ENCODE results near the gene PRRC2B. TPM values are rescaled to one million over a fixed set of nuclear protein-coding genes. Genes with fewer than 3 reads are reported as not detected.

PRRC2B gene
- total and polyA plus RNA-seq, 2 experiments from 2014 or later = 30.9 to 53.7 TPM

DNA sequence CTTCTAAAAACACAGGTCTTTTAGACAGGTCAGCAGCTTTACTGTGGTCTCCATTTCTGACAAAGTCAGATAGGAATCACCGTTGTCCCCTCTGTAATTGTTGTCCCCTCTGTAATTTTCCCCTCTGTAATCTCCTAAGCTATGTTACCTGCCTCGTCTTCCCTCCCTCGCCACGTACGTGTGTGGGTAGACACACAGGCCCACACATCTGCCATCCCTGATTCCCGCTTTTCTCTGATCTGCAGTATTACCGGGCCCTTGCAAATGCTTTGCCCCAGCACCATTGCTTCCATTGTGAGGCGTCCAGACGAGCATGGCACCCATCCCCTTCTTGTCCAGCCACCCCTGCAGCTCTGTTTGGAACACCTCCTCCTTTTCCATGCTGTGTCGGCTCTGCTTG, 63.9 kb downstream of the PRRC2B start:
- WGBS, 2 experiments (ENCODE audit: low coverage in 1 of 2, low lambda C conversion rate in 2 of 2, missing lambda C conversion rate in 2 of 2) = 96 to 97% methylated on average over 10 of the region's 10 CpGs
- Histone ChIP-seq H3K79me2 (ENCODE audit: insufficient read depth) (peaks cover 81% of the 10 kb centered on the region), H3K27me3 (replicated peaks; ENCODE audit: insufficient read depth) (no peaks in the 10 kb centered on the region), H3K4me2 (ENCODE audit: unreplicated experiment) (no peak overlapping the region), H3K9me2 (ENCODE audit: insufficient read depth) (no peaks in the 10 kb centered on the region), H3K36me3 (ENCODE audit: low read depth) (peaks cover 68% of the 10 kb centered on the region), H3K4me1 (ENCODE audit: insufficient read depth) (no peaks in the 10 kb centered on the region), H3K9me3 (ENCODE audit: low read depth) (no peaks in the 10 kb centered on the region), H3F3A (ENCODE audit: insufficient read depth) (no peaks in the 10 kb centered on the region; the same call in 1 of the 2 replicates), H2AFZ (no peak overlapping the region), H3K9ac (no peak overlapping the region), H4K20me1 (ENCODE audit: insufficient read depth) (0 out of 2 replicates have a peak, but pooled peaks cover 3% of the 10 kb centered on the region), H3K27ac (no peak overlapping the region), H3K4me3 (no peak overlapping the region)
- TF ChIP-seq EZH2 (IDR thresholded peaks at IDR 0.05; ENCODE audit: insufficient read depth, poor library complexity, severe bottlenecking) (no peak), EZH2phosphoT487 (IDR thresholded peaks at IDR 0.05; ENCODE audit: insufficient read depth, low read depth) (no peak)
- in situ Hi-C loops (cut with MboI) = no loop called here
- DNase-seq = no peak

DNA sequence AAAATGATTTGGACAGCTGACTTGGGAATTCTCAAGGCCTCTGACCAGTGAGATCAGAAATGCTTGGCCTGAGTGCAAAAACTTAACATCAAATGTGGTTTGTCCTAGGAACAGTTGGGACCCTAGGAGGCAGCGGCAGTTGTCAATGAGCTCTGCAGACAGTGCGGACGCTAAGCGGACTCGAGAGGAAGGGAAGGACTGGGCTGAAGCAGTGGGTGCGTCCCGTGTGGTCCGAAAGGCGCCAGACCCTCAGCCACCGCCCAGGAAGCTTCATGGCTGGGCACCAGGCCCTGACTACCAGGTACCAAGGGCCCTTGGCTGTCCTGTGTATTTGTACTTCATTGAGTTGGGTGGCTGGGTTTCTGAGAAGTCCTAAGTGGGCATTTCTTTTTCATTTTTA, 65.2 kb downstream of the PRRC2B start:
- H3K27me3 ChIP-seq (replicated peaks; ENCODE audit: insufficient read depth) = no peaks in the 10 kb centered on the region
- TF ChIP-seq EZH2 (IDR thresholded peaks at IDR 0.05; ENCODE audit: insufficient read depth, poor library complexity, severe bottlenecking) = no peak
- no peak for TF ChIP-seq EZH2phosphoT487 (IDR thresholded peaks at IDR 0.05; ENCODE audit: insufficient read depth, low read depth)
- H3K27ac ChIP-seq = no peak overlapping the region
- H3K9ac ChIP-seq = no peak overlapping the region
- H3F3A ChIP-seq (ENCODE audit: insufficient read depth) = no peaks in the 10 kb centered on the region; the same call in 1 of the 2 replicates
- H3K4me3 ChIP-seq = no peak overlapping the region
- in situ Hi-C loops (cut with MboI) = no loop called here
- H3K9me3 ChIP-seq (ENCODE audit: low read depth) = no peaks in the 10 kb centered on the region
- H3K4me1 ChIP-seq (ENCODE audit: insufficient read depth) = no peaks in the 10 kb centered on the region
- DNase-seq = no peak
- H4K20me1 ChIP-seq (ENCODE audit: insufficient read depth) = no peaks in the 10 kb centered on the region
- peaks cover 80% of the 10 kb centered on the region for H3K79me2 ChIP-seq (ENCODE audit: insufficient read depth)
- H2AFZ ChIP-seq = no peak overlapping the region
- no peak overlapping the region for H3K4me2 ChIP-seq (ENCODE audit: unreplicated experiment)
- H3K9me2 ChIP-seq (ENCODE audit: insufficient read depth) = no peaks in the 10 kb centered on the region
- WGBS, 2 experiments (ENCODE audit: low coverage in 1 of 2, low lambda C conversion rate in 2 of 2, missing lambda C conversion rate in 2 of 2) = 96% methylated on average over 10 of the region's 10 CpGs
- peaks cover 71% of the 10 kb centered on the region for H3K36me3 ChIP-seq (ENCODE audit: low read depth)

DNA sequence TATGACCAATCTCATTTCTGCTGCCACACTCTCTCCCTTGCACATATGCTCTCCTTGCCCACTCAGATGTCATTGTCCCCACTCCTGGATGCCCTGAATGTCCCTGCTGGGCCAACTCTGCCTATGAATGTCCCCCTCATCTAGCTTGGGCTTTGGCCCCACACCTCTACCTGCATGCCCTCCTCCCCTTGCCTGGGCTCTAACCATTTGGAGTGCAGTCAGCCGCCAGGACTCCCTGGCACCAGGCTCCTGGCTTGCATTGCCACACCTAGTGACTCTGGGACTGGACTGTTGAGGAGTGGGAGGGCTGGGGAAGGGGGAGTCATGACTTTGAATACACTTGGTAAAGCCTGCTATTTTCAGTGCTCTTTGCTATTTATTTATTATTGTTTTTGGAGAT, 67.3 kb downstream of the PRRC2B start:
- in situ Hi-C loops (cut with MboI) = no loop called here
- peaks cover 81% of the 10 kb centered on the region for H3K79me2 ChIP-seq (ENCODE audit: insufficient read depth)
- WGBS, 2 experiments (ENCODE audit: low coverage in 1 of 2, low lambda C conversion rate in 2 of 2, missing lambda C conversion rate in 2 of 2) = 63 to 64% methylated on average over 1 of the region's 1 CpG
- no peak overlapping the region for H3K9ac ChIP-seq
- no peak overlapping the region for H3K4me3 ChIP-seq
- no peaks in the 10 kb centered on the region for H4K20me1 ChIP-seq (ENCODE audit: insufficient read depth)
- no peak for TF ChIP-seq EZH2phosphoT487 (IDR thresholded peaks at IDR 0.05; ENCODE audit: insufficient read depth, low read depth)
- TF ChIP-seq EZH2 (IDR thresholded peaks at IDR 0.05; ENCODE audit: insufficient read depth, poor library complexity, severe bottlenecking) = no peak
- no peaks in the 10 kb centered on the region; the same call in 1 of the 2 replicates for H3F3A ChIP-seq (ENCODE audit: insufficient read depth)
- H3K4me2 ChIP-seq (ENCODE audit: unreplicated experiment) = no peak overlapping the region
- no peaks in the 10 kb centered on the region for H3K9me3 ChIP-seq (ENCODE audit: low read depth)
- no peak for DNase-seq
- H3K27me3 ChIP-seq (replicated peaks; ENCODE audit: insufficient read depth) = no peaks in the 10 kb centered on the region
- peaks cover 80% of the 10 kb centered on the region for H3K36me3 ChIP-seq (ENCODE audit: low read depth)
- no peak overlapping the region for H2AFZ ChIP-seq
- no peak overlapping the region for H3K27ac ChIP-seq
- H3K9me2 ChIP-seq (ENCODE audit: insufficient read depth) = no peaks in the 10 kb centered on the region
- H3K4me1 ChIP-seq (ENCODE audit: insufficient read depth) = no peaks in the 10 kb centered on the region

DNA sequence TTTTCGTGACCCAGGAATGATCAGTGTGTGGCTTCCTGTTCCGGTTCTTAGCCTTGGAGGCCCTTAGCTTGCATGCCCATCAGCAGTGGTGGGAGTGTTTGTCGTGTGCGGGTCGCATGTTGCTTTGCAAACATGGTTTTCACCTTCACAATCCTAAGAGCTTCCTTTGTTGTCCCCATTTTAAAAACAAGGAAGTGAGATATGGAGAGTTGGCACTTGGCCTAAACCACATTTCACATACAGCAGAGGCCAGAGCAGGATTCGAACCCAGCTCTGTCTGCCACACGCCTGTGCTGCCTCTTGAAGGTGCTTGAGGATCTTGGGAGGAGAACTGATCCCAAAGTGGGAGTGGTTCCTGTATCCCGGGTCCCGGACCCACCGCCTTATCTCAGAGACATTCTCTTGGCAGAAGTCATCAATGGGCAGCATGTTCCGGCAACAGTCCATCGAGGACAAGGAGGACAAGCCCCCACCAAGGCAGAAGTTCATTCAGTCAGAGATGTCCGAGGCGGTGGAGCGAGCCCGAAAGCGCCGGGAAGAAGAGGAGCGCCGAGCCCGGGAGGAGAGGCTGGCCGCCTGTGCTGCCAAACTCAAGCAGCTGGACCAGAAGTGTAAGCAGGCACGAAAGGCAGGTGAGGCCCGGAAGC, 70.6 kb downstream of the PRRC2B start:
- Histone ChIP-seq H3K9me3 (ENCODE audit: low read depth) (no peaks in the 10 kb centered on the region), H3K79me2 (ENCODE audit: insufficient read depth) (peaks cover 85% of the 10 kb centered on the region), H3K4me3 (no peak overlapping the region), H3K27me3 (replicated peaks; ENCODE audit: insufficient read depth) (no peaks in the 10 kb centered on the region), H2AFZ (no peak overlapping the region), H3K9me2 (ENCODE audit: insufficient read depth) (no peaks in the 10 kb centered on the region), H3K4me1 (ENCODE audit: insufficient read depth) (no peaks in the 10 kb centered on the region), H3K27ac (no peak overlapping the region), H3F3A (ENCODE audit: insufficient read depth) (peaks cover 8% of the 10 kb centered on the region), H3K4me2 (ENCODE audit: unreplicated experiment) (no peak overlapping the region), H3K9ac (no peak overlapping the region), H4K20me1 (ENCODE audit: insufficient read depth) (no peaks in the 10 kb centered on the region), H3K36me3 (ENCODE audit: low read depth) (peaks cover 70% of the 10 kb centered on the region)
- DNase-seq = no peak
- no peak for TF ChIP-seq EZH2 (IDR thresholded peaks at IDR 0.05; ENCODE audit: insufficient read depth, poor library complexity, severe bottlenecking)
- TF ChIP-seq EZH2phosphoT487 (IDR thresholded peaks at IDR 0.05; ENCODE audit: insufficient read depth, low read depth) = no peak
- in situ Hi-C loops (cut with MboI) = no loop called here
- WGBS, 2 experiments (ENCODE audit: low coverage in 1 of 2, low lambda C conversion rate in 2 of 2, missing lambda C conversion rate in 2 of 2) = 90 to 93% methylated on average over 24 of the region's 24 CpGs
